Suprapubic skin (tissue), 4 donors: ENCODE data around the gene RBKS.

Source experiments
- POLR2A ChIP-seq, 2 donors: fragments of 450-650 bp; IDR thresholded peaks; one replicate each; pipeline ENCODE4 v1.6.1; 2017; ENCODE audit warnings: antibody characterized with exemption in 2 of 2, mild to moderate bottlenecking in 2 of 2, moderate library complexity in 2 of 2
- POLR2AphosphoS5 ChIP-seq, 3 donors: sonication (generic); formaldehyde crosslinking; IDR thresholded peaks; one replicate each; pipeline ENCODE4 v1.6.1; 2017; ENCODE audit warnings: antibody characterized with exemption in 3 of 3
- TF ChIP-seq, protein P1 (sequence below), 2 donors: fragments of 200-600 bp in 1 of 2; fragments of 450-650 bp in 1 of 2; sonication (generic) in 1 of 2; IDR thresholded peaks; one replicate each; pipeline ENCODE4 v1.5.1; 2016 to 2019; ENCODE audit warnings: antibody characterized with exemption in 2 of 2, mild to moderate bottlenecking in 1 of 2, moderate library complexity in 1 of 2

DNA sequence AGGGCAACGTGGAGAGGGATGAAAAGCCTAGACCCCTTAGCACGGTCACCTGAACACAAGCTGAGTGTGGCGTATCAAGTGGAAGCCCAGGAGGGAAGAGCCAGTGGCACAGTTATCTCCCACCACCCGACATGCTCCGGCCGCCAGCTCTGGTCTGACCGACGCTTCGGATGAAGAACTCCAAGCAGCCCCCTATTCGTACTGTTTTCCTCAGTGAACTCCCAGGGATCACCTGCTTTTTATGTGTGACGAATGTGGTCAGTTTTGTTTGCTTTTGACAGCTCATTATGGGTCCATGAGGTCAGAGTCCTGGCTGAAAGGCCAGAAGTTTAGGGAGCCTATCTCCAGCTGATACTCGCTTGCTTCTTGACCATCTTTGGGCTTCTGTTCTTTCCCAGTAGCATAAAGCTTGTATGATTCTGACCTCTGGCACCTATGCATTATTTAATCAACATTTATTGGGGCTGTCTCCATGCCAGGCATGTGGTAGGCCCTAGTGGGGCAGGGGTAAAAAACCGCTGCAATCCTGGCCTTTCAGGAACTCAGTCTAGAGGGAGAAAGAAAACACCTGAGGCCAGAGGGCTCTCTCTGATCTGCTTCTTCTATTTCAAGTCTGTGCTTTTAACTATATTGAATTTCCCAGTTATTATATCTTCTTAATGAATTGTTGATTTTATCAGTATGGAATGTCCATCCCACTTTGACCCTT is 151.7 kb downstream of the RBKS start:
- TF ChIP-seq POLR2AphosphoS5 (IDR thresholded peaks at IDR 0.05) (no peak), POLR2A (IDR thresholded peaks at IDR 0.05) (no peak)
- TF ChIP-seq, protein P1, sequence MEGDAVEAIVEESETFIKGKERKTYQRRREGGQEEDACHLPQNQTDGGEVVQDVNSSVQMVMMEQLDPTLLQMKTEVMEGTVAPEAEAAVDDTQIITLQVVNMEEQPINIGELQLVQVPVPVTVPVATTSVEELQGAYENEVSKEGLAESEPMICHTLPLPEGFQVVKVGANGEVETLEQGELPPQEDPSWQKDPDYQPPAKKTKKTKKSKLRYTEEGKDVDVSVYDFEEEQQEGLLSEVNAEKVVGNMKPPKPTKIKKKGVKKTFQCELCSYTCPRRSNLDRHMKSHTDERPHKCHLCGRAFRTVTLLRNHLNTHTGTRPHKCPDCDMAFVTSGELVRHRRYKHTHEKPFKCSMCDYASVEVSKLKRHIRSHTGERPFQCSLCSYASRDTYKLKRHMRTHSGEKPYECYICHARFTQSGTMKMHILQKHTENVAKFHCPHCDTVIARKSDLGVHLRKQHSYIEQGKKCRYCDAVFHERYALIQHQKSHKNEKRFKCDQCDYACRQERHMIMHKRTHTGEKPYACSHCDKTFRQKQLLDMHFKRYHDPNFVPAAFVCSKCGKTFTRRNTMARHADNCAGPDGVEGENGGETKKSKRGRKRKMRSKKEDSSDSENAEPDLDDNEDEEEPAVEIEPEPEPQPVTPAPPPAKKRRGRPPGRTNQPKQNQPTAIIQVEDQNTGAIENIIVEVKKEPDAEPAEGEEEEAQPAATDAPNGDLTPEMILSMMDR (IDR thresholded peaks at IDR 0.05): no peak
